Glutamatergic neuron (in vitro differentiated cells): Measurements from ENCODE around the gene ALCAM. TPM values are rescaled to one million over a fixed set of nuclear protein-coding genes. Genes with fewer than 3 reads are reported as not detected.

Experiments used
- DNase-seq: peaks from one replicate; pipeline ENCODE4 v3.0.0; 2022
- H3K27ac Mint-ChIP-seq: one replicate; pipeline ENCODE4 v1.8.0; 2020; ENCODE audit warnings: mild to moderate bottlenecking, mixed read lengths, inconsistent platforms; ENCODE audit not compliant: unreplicated experiment
- H3K27me3 Mint-ChIP-seq: one replicate; pipeline ENCODE4 v1.8.0; 2020; ENCODE audit warnings: mild to moderate bottlenecking, moderate library complexity, mixed read lengths, inconsistent platforms; ENCODE audit not compliant: unreplicated experiment
- H3K36me3 Mint-ChIP-seq: one replicate; pipeline ENCODE4 v1.8.0; 2020; ENCODE audit warnings: mild to moderate bottlenecking, mixed read lengths, inconsistent platforms; ENCODE audit not compliant: unreplicated experiment
- H3K4me1 Mint-ChIP-seq: one replicate; pipeline ENCODE4 v1.8.0; 2020; ENCODE audit warnings: mild to moderate bottlenecking, low read depth, mixed read lengths, inconsistent platforms; ENCODE audit not compliant: unreplicated experiment
- H3K4me3 Mint-ChIP-seq: one replicate; pipeline ENCODE4 v1.8.0; 2020; ENCODE audit warnings: mild to moderate bottlenecking, mixed read lengths, inconsistent platforms; ENCODE audit not compliant: unreplicated experiment
- H3K9me3 Mint-ChIP-seq: one replicate; pipeline ENCODE4 v1.8.0; 2020; ENCODE audit warnings: mild to moderate bottlenecking, moderate library complexity, mixed read lengths, inconsistent platforms; ENCODE audit not compliant: unreplicated experiment
- CTCF ChIP-seq: fragments of 200-600 bp; sonication (generic); IDR thresholded peaks from one replicate; pipeline ENCODE4 v1.5.0; 2021; ENCODE audit not compliant: partially characterized antibody, unreplicated experiment
- total RNA-seq: library from RNA; stranded (reverse); fragmentation: NEBNext Ultra II Directional; extraction: Animal tissue kit (Norgen Biotek cat#: 25700); gene quantifications from one replicate; pipeline ENCODE4 v1.2.1, GENCODE V29; 2021; ENCODE audit not compliant: unreplicated experiment

The ALCAM gene
- total RNA-seq, 1 donor from 2014 or later: 115 TPM

- H3K36me3 Mint-ChIP-seq: no peaks in the 10 kb centered on the region
- H3K9me3 Mint-ChIP-seq: no peaks in the 10 kb centered on the region
- no peak for TF ChIP-seq CTCF
- H3K4me3 Mint-ChIP-seq: no peak overlapping the region
- no peak for DNase-seq
- H3K27ac Mint-ChIP-seq: no peak overlapping the region
- H3K4me1 Mint-ChIP-seq: no peaks in the 10 kb centered on the region
- H3K27me3 Mint-ChIP-seq: no peaks in the 10 kb centered on the region
These were observed 22.7 kb upstream of the ALCAM start for GRCh38 chr3:105343991-105344390.

GRCh38 chr3:105345156-105345555 is 21.6 kb upstream of the ALCAM start:
- no peaks in the 10 kb centered on the region for H3K36me3 Mint-ChIP-seq
- TF ChIP-seq CTCF: no peak
- H3K4me3 Mint-ChIP-seq: no peak overlapping the region
- no peaks in the 10 kb centered on the region for H3K9me3 Mint-ChIP-seq
- no peaks in the 10 kb centered on the region for H3K27me3 Mint-ChIP-seq
- DNase-seq: no peak
- no peak overlapping the region for H3K27ac Mint-ChIP-seq
- H3K4me1 Mint-ChIP-seq: peaks cover 4% of the 10 kb centered on the region

DNA sequence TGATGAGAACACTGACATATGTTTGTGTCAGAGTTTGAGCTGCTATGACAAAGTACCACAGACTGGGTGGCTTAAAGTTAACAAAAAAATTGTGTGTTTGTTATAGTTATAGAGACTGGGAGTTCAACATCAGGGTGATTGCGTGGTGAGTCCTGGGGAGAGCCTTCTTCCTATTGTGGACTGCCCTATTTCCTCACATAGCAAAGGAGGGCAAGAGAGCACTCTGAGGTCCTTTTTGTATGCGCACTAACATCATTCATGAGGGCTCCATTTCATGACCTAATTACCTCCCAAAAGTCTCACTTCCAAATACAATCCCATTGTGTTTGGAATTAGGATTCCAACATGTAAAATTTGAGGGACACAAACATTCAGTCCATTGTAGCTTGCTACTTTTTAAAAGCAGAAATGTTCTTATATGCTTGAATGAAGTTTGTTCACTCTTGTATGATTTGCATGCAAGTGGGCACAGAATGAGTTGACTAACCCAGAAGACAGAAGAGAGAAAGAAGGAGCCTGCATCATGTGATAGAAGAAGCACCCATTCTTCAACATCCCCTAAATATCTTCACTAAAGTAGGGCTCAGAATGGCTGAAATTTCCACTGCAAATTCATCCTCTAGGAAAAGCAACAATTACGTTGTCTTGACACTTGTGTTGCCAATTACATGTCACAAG is 18.9 kb upstream of the ALCAM start:
- H3K4me1 Mint-ChIP-seq: peaks cover 5% of the 10 kb centered on the region
- H3K27ac Mint-ChIP-seq: no peak overlapping the region
- no peak for TF ChIP-seq CTCF

DNA sequence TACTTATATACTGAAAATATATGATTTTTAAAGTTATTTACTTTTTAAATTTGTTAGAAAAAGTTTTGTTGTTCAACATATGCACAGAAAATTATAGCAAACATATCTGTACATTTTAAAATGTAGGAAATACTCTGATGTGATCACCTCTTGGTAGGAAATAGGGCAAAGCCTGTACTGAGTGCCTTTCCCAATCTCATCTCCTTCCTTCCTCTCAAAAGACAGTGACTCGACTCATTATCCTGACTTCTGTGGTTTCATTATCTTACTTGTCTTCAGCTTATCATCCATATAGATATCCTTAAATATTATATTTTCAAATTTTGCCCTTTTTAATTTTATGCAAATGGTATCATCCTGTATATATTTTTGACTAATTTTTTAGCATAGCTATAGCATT is 18.4 kb upstream of the ALCAM start:
- no peaks in the 10 kb centered on the region for H3K27me3 Mint-ChIP-seq
- H3K4me3 Mint-ChIP-seq: no peak overlapping the region
- no peak for TF ChIP-seq CTCF
- H3K4me1 Mint-ChIP-seq: peaks cover 5% of the 10 kb centered on the region
- no peaks in the 10 kb centered on the region for H3K9me3 Mint-ChIP-seq
- DNase-seq: no peak
- H3K36me3 Mint-ChIP-seq: no peaks in the 10 kb centered on the region
- no peak overlapping the region for H3K27ac Mint-ChIP-seq

More for the DNA sequence above, 18.9 kb upstream of the ALCAM start:
- Mint-ChIP-seq H3K4me3 (no peak overlapping the region), H3K36me3 (no peaks in the 10 kb centered on the region), H3K9me3 (no peaks in the 10 kb centered on the region), H3K27me3 (no peaks in the 10 kb centered on the region)
- DNase-seq: no peak

GRCh38 chr3:105349684-105350387 is 16.9 kb upstream of the ALCAM start:
- Mint-ChIP-seq H3K27me3 (peaks cover 4% of the 10 kb centered on the region), H3K9me3 (peaks cover 1% of the 10 kb centered on the region), H3K27ac (no peak overlapping the region), H3K4me1 (peaks cover 9% of the 10 kb centered on the region), H3K4me3 (peak overlapping the region; percentile 21), H3K36me3 (no peaks in the 10 kb centered on the region)
- no peak for DNase-seq
- TF ChIP-seq CTCF: no peak
